Pulmonary artery endothelial cell (primary cell): ENCODE results near the gene SPHK2. TPM values are rescaled to one million over a fixed set of nuclear protein-coding genes. Genes with fewer than 3 reads are reported as not detected.
"Not testable (repeated sequence)": the region's sequence is repeated elsewhere in the genome, so short reads cannot be mapped to it uniquely, and the experiment has no call there.

Experiments used
- DNase-seq: peaks from one replicate; pipeline ENCODE4 v3.0.0-alpha.2; 2011; ENCODE audit warnings: low read depth, low spot score
- total RNA-seq: library from RNA; depleted of rRNA; stranded (reverse); fragments of >200 nt; gene quantifications from 2 replicates; pipeline ENCODE4 v1.2.3, GENCODE V29; 2014

The SPHK2 gene
- total RNA-seq, 1 donor from 2014 or later, result 6.7 TPM

- DNase-seq, result no peak
Measured at GRCh38 chr19:48658483-48658882, 39.2 kb downstream of the SPHK2 start.

- DNase-seq, result no peak
Measured at GRCh38 chr19:48659768-48660167, 40.5 kb downstream of the SPHK2 start.

DNA sequence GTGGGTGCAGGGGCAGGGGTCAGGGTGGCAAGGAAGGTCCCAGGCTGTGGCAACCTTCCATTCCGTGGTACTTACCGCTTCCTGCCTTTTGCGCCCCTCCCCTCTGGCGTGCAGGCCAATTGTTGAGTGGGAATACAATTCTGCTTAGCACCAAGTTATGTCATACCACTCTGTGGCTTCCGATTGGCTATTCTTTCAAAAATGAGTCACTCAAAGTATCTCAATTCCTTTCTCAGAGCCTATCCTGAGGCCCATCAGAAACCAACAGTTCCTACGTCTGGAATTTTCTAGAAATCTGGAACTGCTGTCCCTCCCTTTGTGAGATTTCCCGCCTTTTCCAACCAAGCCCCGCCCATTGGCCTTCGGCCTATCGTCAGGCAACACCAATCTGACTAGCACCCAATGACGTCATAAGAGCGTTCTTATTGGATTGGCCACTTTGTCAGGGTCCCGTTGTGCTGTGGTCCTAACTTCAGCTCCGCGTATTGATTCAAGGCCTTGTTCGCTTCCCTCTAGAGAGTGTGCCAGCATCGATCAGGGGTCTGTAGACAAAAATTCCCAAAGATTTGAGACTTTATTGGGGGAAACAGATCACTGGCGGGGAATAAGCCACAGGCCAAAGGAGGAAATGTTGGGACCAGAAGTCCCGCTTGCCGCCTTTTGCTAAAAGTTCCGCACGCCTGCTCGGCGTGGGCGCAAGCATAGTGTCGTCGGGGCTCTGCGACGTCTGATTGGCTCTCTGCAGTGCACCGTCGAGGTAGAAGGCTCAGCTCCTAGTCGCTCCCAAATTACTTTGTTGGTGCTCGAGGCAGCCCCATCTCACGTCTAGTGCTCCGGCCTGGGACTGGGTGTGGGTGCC, 41.8 kb downstream of the SPHK2 start:
- peak; percentile 75 for DNase-seq

DNA sequence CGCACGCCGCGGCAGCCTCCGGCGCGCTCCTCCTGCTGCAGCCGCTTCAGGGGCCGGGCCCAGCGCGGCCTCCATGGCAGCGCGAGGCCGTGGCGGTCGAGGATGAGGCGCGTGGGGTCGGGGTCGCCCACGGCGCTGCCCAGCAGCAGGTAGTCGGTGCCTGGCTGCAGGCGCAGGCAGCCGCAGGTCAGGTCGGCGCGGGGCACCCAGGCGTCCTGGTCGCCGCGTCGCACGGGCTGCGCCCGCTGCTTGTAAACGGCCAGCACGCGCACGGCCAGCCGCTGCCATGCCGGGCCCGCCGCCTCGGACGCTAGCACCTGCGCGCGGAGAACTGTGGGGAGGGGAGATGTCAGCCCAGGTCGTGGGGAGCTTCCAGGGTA, 42.4 kb downstream of the SPHK2 start:
- no peak for DNase-seq

GRCh38 chr19:48663667-48664066, 44.4 kb downstream of the SPHK2 start:
- DNase-seq, result no peak

- DNase-seq, result no peak
Measured at GRCh38 chr19:48664476-48664875, 45.2 kb downstream of the SPHK2 start.

DNA sequence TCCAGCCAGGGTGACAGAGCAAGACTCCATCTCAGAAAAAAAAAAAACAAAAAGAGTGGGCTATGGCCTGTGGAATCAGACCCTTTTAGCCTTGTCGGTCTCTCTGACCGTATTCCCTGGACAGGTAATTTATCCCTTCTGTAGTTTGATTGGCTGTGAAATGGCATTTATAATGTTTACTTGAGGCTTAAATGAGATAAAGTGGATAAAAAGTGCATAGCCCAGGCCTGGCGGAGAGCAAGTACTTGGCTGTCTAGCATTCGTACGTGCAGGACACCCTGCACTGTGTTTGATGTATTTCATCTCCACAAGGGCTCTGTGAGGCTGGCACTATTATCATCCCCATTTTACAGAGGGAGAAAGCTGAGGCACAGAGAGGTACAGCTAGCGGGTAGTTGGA, 46.5 kb downstream of the SPHK2 start:
- DNase-seq, result no peak

- no peak for DNase-seq
Measured at GRCh38 chr19:48668332-48668731, 49.0 kb downstream of the SPHK2 start.

- DNase-seq, result no peak
Measured at GRCh38 chr19:48668761-48669160, 49.5 kb downstream of the SPHK2 start.

DNA sequence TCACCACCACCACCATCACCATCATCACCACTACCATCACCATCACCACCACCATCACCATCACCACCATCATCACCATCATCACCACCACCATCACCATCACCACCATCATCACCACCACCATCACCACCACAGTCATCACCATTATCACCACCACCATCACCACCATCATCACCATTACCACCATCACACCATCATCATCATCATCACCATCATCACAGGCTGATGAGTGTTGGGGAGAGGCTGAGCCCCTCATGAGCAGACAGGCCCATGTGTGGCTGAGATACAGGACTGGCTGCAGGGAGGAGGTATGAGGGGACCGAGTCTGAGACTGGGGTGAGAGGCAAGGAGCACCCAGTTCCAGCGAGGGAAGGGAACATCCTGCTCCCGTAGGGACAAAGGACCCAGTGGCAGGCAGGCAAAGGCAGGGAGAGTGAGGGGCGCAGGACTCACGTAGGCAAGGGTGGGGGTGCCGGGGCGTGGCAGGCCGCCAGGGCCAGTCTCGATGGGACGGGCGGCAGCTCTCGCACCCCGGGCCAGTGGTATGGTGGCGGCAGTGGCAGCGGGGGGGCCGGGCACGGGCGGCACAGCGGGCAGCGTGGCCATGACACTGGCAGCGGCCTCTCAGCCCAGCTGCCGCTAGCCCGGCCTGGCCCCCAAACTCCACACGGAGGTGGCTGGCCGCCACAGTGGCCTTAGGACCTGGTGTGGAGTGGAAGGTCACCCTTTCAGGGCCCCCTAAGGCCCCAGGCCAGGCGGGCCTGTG, 50.8 kb downstream of the SPHK2 start:
- DNase-seq, result no peak

DNA sequence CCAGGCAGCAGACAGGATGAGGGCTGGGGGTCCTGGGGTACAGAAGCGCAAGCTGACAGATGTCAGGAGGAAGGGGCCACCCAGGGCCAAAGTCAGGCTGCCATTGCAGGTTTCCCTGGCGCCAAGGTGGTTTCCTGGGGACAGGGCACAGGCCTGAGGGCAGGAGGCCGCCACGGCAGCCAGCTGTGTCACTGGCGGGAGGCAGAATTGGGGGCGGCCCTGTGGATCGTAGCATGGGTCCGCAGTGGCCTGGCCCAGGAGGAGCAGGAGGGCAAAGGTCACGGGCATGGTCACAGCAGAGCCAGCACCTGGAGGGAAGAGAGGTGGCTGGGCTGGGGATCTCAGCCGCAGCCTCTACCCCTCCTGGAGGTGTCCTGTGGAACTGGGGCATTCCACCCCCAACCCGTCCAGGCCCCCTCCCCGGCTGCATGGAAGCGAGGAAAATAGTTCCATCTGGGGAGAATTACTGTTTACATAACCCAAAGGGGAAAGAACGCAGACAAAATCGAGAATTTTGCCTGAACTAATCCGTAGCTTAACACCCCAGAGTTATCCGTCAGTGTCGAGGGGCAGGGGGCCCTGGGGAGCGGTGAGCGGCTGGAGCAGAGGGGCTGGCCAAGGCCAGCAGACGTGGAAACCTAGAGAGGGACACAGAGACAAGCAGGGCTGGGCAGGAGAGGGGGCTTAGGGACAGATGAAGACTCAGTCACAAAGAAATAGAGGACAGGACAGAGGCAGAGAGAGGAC, 51.6 kb downstream of the SPHK2 start:
- no peak for DNase-seq

DNA sequence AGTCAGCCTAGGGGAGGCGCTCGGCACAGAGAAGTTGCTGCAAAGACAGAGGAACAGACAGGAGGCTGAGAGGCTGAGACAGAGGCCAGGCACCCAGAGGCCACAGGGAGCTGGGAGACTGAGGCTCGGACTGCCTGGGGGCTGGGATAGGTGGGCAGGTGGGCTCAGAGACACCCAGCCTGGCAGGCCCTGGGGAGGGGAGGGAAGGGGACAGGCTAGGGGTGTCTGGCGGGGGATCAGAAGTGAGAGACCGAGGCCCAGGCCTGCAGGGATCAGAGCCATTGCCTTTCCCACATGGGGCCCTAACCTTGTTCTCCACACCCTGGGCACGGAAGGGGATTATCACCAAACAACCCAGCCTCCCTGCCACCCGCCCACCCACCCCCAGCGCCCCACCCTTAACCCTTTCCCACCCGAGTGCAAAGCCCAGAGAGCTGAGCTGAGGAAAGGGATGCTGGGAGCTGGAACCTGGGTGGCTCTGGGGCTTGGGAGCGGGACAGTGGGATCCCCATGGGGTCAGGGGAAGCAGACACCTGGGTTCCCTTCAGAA, 52.2 kb downstream of the SPHK2 start:
- no peak for DNase-seq

DNA sequence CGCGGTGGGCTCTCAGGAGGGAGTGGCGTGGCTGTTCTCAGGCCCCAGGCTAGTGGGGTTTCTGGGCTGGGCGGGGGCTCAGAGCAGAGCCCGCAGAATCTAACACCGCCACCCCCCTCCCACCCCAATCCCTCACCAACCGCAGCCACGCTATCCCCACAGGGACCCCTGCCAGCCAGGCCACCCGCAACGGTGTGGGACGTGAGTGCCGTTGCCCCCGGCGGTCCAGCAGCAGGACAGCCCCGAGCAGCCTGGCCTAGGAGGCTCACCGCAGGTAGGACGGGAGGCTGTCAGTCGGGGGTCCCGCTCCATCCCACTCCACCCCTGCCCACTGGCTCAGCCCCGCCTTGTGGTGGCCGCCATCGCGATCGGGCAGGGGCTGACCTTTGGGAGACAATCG, 53.7 kb downstream of the SPHK2 start, which contains the start of gene NTN5:
TSS of gene NTN5 (minus strand) at position 24 of the 400 bp plus-strand sequence. CDS start 2,031 bp downstream, outside the sequence.
- DNase-seq, result no peak

DNA sequence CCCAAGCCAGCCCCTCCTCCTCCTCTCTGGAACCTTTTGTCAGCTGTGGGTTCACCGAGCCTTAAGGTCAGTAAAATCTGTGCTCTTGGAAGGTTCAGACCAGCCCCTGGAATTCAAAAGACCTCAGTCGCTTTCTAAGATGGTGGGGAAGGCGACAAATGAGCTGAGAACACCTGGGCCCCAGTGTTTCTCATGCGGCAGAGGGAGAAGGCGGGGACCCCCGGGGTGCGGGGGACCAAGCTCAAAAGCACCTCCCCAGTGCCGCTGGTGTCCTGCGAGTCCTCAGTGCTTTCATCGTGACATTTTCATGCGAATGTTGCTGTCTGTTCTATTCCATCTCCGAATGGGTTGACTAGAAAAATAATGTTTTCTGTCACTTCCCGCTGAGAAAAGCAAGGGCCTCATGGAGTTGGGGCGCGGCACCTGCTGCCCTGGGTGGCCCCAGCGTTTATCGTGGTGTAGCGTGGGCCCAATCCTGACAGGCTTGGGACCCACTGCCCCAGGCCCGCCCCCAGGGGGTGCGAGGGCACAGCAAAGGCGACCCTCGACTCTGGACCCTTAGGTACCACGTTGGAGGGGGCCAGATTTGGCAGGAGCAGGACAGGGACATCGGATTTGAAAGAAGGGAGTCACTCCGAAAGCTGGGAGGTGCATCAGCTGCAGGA, 54.3 kb downstream of the SPHK2 start:
- DNase-seq, result no peak

- no peak for DNase-seq
Measured at GRCh38 chr19:48674216-48674809, 55.0 kb downstream of the SPHK2 start.

GRCh38 chr19:48674921-48675824, 55.9 kb downstream of the SPHK2 start:
- peak; percentile 58 for DNase-seq

GRCh38 chr19:48676487-48676886, 57.2 kb downstream of the SPHK2 start:
- no peak for DNase-seq

GRCh38 chr19:48676887-48677286, 57.6 kb downstream of the SPHK2 start:
- no peak for DNase-seq

DNA sequence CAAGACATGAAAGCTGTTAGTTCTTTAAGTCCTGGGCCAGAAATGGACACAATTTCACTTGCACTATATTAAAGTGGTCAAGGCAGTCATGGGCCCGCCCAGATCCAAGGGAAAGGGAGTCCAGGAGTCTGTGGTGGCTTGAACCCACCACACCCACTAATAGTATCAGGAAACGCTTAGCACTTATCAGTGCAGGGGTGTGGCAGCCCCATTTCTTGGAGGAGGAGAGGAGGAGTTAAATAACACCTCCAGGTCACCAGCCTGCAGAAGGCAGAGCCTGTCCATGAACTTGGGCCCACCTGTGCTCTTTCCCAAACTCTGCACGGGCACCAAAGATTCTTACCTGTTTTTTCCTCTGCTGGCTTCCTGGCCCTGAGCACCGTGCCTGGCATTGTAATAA, 58.9 kb downstream of the SPHK2 start:
- no peak for DNase-seq

GRCh38 chr19:48680006-48680405, 60.7 kb downstream of the SPHK2 start:
- DNase-seq, result not testable (repeated sequence)
